Measurements from ENCODE around the gene TAS2R5.
"Not testable (repeated sequence)": the region's sequence is repeated elsewhere in the genome, so short reads cannot be mapped to it uniquely, and the experiment has no call there.

Gene TAS2R5

DNA sequence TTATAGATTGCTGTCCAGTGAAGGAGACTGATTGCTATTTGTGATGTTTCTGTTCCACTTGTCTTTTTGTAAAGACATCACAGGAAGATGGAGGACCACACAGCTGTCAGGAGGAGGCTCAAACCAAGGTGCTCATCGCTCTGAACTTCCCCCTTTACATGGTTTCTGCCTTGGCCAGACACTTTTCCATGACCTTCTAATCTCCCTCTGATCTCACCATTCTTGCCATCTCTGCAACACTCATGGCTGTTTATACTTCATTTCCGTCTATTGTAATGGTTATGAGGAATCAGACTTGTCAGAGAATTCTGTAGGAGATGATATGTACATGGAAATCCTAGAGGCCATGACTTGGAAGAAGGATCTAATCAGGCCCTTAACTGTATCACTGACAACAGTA, 1.7 kb upstream of the TAS2R5 start:
- Histone ChIP-seq H3K36me3 (ENCODE audit: control insufficient read depth in 1 of 2, insufficient read depth in 2 of 2, low read length in 2 of 2) (peaks cover 0 to 4% of the 10 kb centered on the region in 2 donors), H3K4me3 (ENCODE audit: low read depth in 1 of 2, low read length in 2 of 2) (no peak overlapping the region), H3K27me3 (ENCODE audit: low read depth, low read length) (no peaks in the 10 kb centered on the region), H3K4me1 (ENCODE audit: control insufficient read depth in 1 of 2, insufficient read depth in 2 of 2, low read length in 2 of 2) (no peaks in the 10 kb centered on the region), H3K9me3 (ENCODE audit: control insufficient read depth in 1 of 2, low read length in 2 of 2) (no peaks in the 10 kb centered on the region), H3K27ac (ENCODE audit: low read length) (no peak overlapping the region)

DNA sequence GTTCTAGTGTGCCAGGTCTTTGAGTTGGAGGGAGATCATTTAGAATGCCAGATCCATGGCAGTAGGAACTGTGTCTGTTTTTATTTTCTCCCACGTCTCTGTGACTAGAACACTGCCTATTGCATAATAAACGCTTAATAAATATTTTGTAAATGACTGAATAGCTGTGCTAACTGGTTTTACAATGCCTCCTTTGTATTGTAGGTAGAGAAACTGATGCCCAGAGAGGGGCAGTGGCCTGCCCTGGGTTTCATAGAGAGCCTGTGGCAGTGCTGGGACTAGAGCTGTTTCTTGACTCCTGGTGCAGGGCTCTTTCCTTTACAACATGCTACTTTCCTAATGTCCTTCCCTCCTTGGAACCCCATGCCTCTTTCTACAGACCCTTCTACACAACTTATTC, 2.5 kb downstream of the TAS2R5 start:
- Histone ChIP-seq H3K4me1 (ENCODE audit: control insufficient read depth in 1 of 2, insufficient read depth in 2 of 2, low read length in 2 of 2) (no peaks in the 10 kb centered on the region), H3K4me3 (ENCODE audit: low read depth in 1 of 2, low read length in 2 of 2) (no peak overlapping the region), H3K27me3 (ENCODE audit: low read depth, low read length) (no peaks in the 10 kb centered on the region), H3K9me3 (ENCODE audit: control insufficient read depth in 1 of 2, low read length in 2 of 2) (no peaks in the 10 kb centered on the region), H3K27ac (ENCODE audit: low read length) (no peak overlapping the region), H3K36me3 (ENCODE audit: control insufficient read depth in 1 of 2, insufficient read depth in 2 of 2, low read length in 2 of 2) (peaks cover 0 to 4% of the 10 kb centered on the region in 2 donors)

DNA sequence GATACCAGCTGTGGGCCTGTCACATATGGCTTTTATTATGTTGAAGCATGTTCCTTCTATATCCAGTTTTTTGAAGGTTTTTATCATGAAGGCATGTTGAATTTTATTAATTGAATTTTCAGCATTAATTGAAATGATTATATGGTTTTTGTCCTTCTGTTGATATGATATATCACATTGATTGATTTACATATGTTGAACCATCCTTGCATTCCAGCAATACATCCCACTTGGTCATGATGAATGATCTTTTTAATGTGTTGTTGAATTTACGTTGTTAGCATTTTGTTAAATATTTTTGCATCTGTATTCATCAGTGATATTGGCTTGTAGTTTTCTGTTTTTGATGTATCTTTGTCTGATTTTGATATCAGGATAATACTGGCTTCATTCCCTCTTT, 30.1 kb downstream of the TAS2R5 start:
- Histone ChIP-seq H3K4me3 (ENCODE audit: low read depth in 1 of 2, low read length in 2 of 2) (no peak overlapping the region), H3K27me3 (ENCODE audit: low read depth, low read length) (no peaks in the 10 kb centered on the region), H3K9me3 (ENCODE audit: control insufficient read depth in 1 of 2, low read length in 2 of 2) (peaks cover 7 to 23% of the 10 kb centered on the region in 2 donors), H3K36me3 (ENCODE audit: control insufficient read depth in 1 of 2, insufficient read depth in 2 of 2, low read length in 2 of 2) (peaks cover 0 to 4% of the 10 kb centered on the region in 2 donors), H3K27ac (ENCODE audit: low read length) (no peak overlapping the region), H3K4me1 (ENCODE audit: control insufficient read depth in 1 of 2, insufficient read depth in 2 of 2, low read length in 2 of 2) (no peaks in the 10 kb centered on the region)

DNA sequence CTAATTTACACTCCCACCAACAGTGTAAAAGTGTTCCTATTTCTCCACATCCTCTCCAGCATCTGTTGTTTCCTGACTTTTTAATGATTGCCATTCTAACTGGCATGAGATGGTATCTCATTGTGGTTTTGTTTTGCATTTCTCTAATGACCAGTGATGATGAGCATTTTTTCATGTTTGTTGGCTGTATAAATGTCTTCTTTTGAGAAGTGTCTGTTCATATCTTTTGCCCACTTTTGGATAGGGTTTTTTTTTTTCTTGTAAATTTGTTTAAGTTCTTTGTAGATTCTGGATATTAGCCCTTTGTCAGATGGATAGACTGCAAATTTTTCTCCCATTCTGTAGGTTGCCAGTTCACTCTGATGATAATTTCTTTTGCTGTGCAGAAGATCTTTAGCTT, 32.4 kb downstream of the TAS2R5 start:
- H3K4me3 ChIP-seq (ENCODE audit: low read depth in 1 of 2, low read length in 2 of 2); H3K4me1 ChIP-seq (ENCODE audit: control insufficient read depth in 1 of 2, insufficient read depth in 2 of 2, low read length in 2 of 2); H3K27ac ChIP-seq (ENCODE audit: low read length); H3K27me3 ChIP-seq (ENCODE audit: low read depth, low read length); H3K36me3 ChIP-seq (ENCODE audit: control insufficient read depth in 1 of 2, insufficient read depth in 2 of 2, low read length in 2 of 2): not testable (repeated sequence)
- H3K9me3 ChIP-seq (ENCODE audit: control insufficient read depth in 1 of 2, low read length in 2 of 2) = peaks cover 7 to 17% of the 10 kb centered on the region in 2 donors

DNA sequence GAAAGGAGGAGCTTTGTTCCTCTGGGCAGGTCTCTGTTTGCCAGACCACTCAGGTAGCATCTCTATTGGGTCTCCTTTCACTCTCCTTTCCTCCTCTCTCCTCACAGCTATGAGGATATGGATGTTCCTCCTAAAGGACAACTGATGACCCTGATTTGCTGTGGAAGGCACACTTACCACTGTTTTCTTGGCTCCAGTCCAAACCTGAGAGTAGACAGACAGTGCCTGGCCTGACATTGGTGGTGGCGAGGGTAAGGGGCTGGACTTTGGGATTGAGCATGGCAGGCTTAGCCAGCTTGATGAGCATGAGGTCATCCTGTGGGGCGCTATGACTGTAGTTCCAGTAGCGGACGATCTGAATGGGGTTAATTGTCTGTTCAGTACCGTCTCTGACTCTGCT, 47.7 kb downstream of the TAS2R5 start:
- Histone ChIP-seq H3K27ac (ENCODE audit: low read length) (no peak overlapping the region), H3K9me3 (ENCODE audit: control insufficient read depth in 1 of 2, low read length in 2 of 2) (no peaks in the 10 kb centered on the region), H3K27me3 (ENCODE audit: low read depth, low read length) (no peaks in the 10 kb centered on the region), H3K36me3 (ENCODE audit: control insufficient read depth in 1 of 2, insufficient read depth in 2 of 2, low read length in 2 of 2) (no peaks in the 10 kb centered on the region), H3K4me1 (ENCODE audit: control insufficient read depth in 1 of 2, insufficient read depth in 2 of 2, low read length in 2 of 2) (no peaks in the 10 kb centered on the region), H3K4me3 (ENCODE audit: low read depth in 1 of 2, low read length in 2 of 2) (no peak overlapping the region)

DNA sequence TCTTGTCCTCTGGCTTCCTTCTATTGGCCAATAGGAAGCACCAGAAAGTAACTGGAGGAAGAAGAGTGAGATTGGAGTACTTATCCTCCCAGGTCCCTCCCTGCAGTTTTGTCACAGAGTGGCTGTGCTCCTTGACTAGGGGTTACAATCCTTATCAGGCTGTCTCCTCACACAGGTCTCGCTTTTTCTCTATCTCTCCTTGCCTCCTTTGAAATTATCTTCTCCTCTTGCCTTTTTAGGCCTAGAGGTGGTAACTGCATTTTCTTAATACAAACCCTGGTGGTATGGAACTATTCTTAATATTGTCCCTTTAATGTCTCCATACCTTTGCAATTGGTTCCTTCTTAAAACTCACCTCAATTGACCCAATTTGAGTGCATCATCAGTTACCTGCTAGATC, 48.6 kb downstream of the TAS2R5 start:
- H3K36me3 ChIP-seq (ENCODE audit: control insufficient read depth in 1 of 2, insufficient read depth in 2 of 2, low read length in 2 of 2) = no peaks in the 10 kb centered on the region
- H3K27ac ChIP-seq (ENCODE audit: low read length) = no peak overlapping the region
- H3K27me3 ChIP-seq (ENCODE audit: low read depth, low read length) = no peaks in the 10 kb centered on the region
- no peaks in the 10 kb centered on the region for H3K4me1 ChIP-seq (ENCODE audit: control insufficient read depth in 1 of 2, insufficient read depth in 2 of 2, low read length in 2 of 2)
- H3K4me3 ChIP-seq (ENCODE audit: low read depth in 1 of 2, low read length in 2 of 2) = no peak overlapping the region
- no peaks in the 10 kb centered on the region for H3K9me3 ChIP-seq (ENCODE audit: control insufficient read depth in 1 of 2, low read length in 2 of 2)

DNA sequence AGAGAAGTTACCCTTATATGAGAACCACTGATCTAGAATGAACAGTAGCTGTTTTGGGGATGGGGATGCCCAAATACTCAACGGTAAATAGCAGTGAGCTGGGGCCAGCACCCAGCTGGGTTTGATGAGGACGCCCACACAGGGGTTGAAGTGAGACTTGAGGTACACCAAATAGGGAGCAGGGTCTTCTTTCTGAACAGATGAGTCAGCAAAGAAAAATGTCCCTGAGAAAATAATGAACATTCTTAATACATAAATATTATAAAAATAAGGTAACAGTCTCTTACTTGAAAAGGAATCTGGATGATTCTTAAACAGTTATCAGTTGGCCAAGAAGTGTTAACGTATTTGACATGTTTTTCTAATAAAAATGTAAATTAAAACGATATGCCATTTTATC, 49.2 kb downstream of the TAS2R5 start:
- H3K27ac ChIP-seq (ENCODE audit: low read length) = no peak overlapping the region
- H3K4me3 ChIP-seq (ENCODE audit: low read depth in 1 of 2, low read length in 2 of 2) = no peak overlapping the region
- no peaks in the 10 kb centered on the region for H3K36me3 ChIP-seq (ENCODE audit: control insufficient read depth in 1 of 2, insufficient read depth in 2 of 2, low read length in 2 of 2)
- H3K9me3 ChIP-seq (ENCODE audit: control insufficient read depth in 1 of 2, low read length in 2 of 2) = no peaks in the 10 kb centered on the region
- H3K27me3 ChIP-seq (ENCODE audit: low read depth, low read length) = no peaks in the 10 kb centered on the region
- H3K4me1 ChIP-seq (ENCODE audit: control insufficient read depth in 1 of 2, insufficient read depth in 2 of 2, low read length in 2 of 2) = no peaks in the 10 kb centered on the region

DNA sequence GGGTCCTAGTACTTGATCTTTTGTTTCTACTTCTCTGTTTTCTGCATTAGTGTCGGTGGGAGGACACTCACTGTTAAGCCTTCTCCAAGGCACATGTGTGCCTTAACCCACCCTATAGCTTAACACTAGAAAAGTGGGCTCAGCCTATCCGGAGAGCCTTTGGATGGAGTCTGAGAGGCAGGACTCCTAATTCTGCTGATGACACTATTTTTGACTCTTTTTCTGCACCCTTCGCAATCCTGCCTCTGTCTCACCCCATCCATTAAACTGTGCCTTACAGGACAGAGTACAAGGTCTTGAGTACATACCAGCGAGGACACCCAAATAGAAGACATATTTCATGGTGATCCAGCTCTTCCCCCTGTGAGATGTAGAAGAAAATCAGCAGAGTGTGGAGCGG, 50.7 kb downstream of the TAS2R5 start:
- Histone ChIP-seq H3K27ac (ENCODE audit: low read length) (no peak overlapping the region), H3K4me1 (ENCODE audit: control insufficient read depth in 1 of 2, insufficient read depth in 2 of 2, low read length in 2 of 2) (no peaks in the 10 kb centered on the region), H3K9me3 (ENCODE audit: control insufficient read depth in 1 of 2, low read length in 2 of 2) (no peaks in the 10 kb centered on the region), H3K27me3 (ENCODE audit: low read depth, low read length) (no peaks in the 10 kb centered on the region), H3K4me3 (ENCODE audit: low read depth in 1 of 2, low read length in 2 of 2) (no peak overlapping the region), H3K36me3 (ENCODE audit: control insufficient read depth in 1 of 2, insufficient read depth in 2 of 2, low read length in 2 of 2) (no peaks in the 10 kb centered on the region)
